Renal cortex interstitium (tissue), 11 donors: ENCODE data around the gene TBXA2R. TPM values are rescaled to one million over a fixed set of nuclear protein-coding genes. Genes with fewer than 3 reads are reported as not detected.

Experiments
- DNase-seq, 11 donors: peaks; one replicate each; pipeline ENCODE4 v3.0.0-alpha.2; 2013; ENCODE audit warnings: low read depth in 9 of 11, low spot score in 4 of 11; ENCODE audit errors: extremely low read depth in 1 of 11
- polyA plus RNA-seq, 3 donors: library from polyadenylated mRNA; unstranded; fragments of 120-200 nt; gene quantifications; one replicate each; pipeline ENCODE4 v1.2.1, GENCODE V29; 2013; ENCODE audit not compliant: insufficient read length in 3 of 3

The TBXA2R gene
- polyA plus RNA-seq, 3 donors = 2.2 to 4.2 (median 3.5) TPM

DNA sequence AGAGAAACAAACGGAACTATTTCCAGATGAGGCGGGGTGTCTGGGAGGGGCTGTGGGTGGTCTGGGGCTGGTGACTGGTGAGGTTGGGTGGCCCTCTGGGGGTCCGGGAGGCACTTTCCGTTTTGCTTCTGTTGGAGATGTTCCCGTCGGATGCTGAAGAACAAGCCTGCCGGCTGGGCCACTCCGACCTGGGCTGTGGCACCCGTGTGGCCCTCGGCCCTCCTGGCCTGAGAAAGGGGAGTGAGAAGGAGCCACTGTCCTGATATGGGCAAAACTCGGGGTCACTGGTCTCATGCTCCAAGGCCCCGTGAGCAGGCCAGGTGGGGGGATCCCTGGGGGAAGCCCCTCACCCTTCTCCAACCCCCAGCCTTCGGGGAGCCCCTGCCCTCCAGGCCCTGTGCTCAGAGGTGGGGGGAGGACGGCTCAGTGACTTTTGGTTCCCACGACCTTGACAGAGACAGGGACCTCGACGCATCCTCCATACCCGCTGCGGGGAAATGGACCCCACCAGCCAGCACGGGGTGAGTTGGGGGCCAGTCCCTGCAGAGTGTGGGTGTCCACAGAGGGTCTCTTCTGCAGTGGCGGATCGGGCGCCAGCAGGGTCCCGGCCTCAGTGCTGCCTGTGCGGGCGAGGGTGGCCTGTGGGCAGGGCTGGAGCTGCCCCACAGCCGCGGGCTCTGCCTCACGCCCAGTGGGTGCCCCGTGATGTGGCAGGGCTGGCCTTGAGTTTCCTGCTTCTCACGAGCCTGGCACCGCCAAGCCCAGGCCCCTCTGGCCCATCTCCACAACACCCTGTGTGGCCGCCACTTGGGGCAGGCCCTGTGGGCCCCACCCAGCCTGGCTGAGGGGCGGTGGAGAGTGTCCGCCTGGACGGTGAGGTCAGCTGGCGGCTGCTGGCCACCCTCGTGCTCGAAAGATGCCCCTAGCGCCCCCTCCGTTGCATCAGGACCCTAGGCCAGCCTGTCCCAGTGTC lies 4.4 kb upstream of the TBXA2R start:
- no peak for DNase-seq

- DNase-seq = no peak
Observed at GRCh38 chr19:3609779-3610719, 3.4 kb upstream of the TBXA2R start.

DNA sequence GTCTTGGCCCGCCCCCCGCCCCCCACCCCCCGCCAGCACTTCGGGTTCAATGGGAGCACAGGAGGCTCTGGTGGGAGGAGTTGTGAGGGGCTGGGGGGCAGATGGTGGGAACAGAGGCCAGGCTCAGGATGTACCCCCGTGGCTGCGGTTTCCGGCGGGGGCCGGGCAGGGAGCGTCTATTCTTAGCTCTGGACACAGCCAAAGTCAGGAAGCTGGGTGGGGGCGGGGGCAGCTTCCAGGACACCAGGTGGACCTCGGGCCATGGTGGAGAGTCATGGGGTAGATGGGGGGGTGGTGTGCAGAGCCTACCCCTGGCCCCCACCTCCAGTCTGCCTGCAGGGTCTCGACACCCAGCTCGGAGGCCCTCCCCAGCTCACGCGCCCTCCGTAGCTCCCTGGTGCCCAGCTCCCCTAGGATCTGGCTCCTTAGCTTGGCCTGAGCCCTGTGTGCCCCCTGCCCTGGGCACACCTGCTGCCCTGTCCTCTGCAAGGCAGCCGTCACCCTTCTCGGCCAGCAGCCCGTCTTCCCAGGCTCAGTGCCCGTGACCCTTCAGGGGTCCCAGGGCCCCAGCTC lies 2.2 kb upstream of the TBXA2R start:
- DNase-seq = no peak

DNA sequence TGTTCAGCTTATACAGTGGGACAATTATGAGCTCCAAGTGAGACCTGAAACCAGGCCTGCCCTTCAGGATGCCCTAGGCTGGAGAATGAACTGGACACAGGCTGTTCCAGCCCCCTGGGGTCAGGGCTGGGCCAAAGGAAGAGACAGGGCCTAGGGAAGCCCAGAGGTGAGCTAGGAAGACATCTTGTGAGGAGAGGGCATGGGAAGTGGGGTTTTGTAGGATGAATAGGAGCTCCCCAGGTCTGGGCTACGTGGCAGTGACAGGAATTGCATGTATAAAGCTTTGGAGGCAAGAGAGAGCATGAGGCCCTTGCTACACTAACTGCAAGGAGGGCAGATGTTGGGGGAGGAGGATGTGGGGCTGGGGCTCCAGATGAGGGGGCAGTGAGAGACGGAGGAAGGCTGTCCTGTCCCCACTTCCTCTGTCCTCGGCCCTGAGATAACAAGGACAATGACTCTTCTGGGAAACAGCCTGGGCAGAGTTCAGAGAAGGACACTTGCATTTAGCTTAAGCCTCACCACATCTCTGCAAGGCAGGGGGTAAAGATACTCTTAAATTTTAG lies 1.5 kb upstream of the TBXA2R start:
- DNase-seq = no peak

- DNase-seq = no peak
Observed at GRCh38 chr19:3607303-3608078, 816 bp upstream of the TBXA2R start.

GRCh38 chr19:3606174-3606689 lies 443 bp downstream of the TBXA2R start:
- DNase-seq = no peak

- no peak for DNase-seq
Observed at GRCh38 chr19:3605770-3606169, 905 bp downstream of the TBXA2R start.

- DNase-seq = no peak
Observed at GRCh38 chr19:3605361-3605760, 1.3 kb downstream of the TBXA2R start.

GRCh38 chr19:3604987-3605343 lies 1.7 kb downstream of the TBXA2R start:
- no peak for DNase-seq

DNA sequence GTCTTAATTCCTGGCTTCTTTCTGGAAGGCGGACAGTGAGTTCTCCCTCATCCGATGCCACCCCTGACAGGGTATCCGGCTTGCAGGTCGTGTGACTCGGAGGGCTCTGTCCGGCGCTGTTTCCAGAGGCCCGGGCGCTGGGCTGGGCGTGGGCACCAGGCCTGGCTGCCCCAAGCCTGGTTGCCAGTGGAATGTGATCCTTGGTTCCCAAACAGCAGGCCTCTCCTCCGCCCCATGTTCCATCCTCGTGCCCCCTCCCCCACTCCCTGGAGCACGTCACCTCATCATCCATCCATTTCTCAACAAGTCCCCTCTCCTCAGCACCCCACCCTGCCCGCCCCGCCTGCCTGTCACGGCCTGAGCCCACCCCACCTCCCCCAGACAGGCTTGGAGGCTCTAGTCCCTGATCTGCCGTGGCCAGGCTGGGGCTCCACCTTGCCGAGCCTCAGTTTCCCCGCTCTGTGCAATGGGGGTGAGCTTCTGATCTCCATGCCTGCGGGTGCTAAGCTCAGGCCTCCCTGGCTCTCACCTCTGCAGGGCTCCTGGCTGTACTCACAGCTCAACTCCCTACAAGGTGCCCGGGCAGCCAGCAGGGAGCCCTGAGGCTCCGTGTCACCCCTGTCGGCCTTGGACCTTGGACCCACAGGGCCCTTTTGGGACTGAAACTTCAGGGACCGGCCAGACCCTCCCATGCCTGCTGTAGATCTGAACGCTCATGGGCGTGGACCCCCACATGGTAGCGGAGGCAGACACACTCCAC lies 2.3 kb downstream of the TBXA2R start:
- no peak for DNase-seq

GRCh38 chr19:3603121-3603811 lies 3.4 kb downstream of the TBXA2R start:
- DNase-seq = no peak

DNA sequence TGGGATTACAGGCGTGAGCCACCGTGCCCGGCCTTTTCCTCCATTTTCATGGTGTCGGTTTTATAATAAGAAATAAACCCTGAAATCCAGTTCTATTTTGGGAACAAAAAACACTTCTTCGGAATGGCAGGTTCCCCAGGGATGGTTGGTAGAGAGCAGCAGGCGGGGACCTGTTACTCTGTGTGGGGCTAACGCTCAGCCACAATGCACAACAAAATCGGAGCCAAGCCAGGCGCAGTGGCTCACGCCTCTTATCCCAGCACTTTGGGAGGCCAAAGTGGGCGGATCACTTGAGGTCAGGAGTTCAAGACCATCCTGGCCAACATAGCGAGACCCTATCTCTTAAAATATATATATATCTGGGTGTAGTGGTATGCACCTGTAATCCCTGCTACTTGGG lies 5.7 kb downstream of the TBXA2R start:
- no peak for DNase-seq

GRCh38 chr19:3599776-3600187 lies 6.9 kb downstream of the TBXA2R start:
- DNase-seq = no peak

- DNase-seq = no peak
Observed at GRCh38 chr19:3595521-3596061, 11.1 kb downstream of the TBXA2R start.

DNA sequence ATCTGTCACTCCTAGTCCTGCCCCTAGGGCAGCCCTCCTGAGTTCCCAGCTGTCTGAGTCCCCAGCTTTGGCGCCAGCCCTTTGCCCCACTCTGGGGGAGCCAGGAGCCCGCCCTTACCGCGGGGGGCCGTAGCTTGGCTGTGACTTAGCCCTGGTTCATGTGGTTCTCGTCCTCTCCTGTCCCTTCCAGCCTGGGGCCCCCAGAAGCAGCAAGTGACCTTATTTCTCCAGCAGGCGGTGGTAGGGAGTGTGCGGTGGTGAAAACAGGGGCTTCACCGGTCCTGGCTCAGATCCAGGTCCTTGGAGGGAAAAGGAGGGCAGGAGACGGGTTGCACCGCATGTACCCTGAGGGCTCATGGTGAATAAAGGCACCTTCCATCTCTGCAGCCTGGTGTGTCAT lies 13.5 kb downstream of the TBXA2R start:
- DNase-seq = no peak

DNA sequence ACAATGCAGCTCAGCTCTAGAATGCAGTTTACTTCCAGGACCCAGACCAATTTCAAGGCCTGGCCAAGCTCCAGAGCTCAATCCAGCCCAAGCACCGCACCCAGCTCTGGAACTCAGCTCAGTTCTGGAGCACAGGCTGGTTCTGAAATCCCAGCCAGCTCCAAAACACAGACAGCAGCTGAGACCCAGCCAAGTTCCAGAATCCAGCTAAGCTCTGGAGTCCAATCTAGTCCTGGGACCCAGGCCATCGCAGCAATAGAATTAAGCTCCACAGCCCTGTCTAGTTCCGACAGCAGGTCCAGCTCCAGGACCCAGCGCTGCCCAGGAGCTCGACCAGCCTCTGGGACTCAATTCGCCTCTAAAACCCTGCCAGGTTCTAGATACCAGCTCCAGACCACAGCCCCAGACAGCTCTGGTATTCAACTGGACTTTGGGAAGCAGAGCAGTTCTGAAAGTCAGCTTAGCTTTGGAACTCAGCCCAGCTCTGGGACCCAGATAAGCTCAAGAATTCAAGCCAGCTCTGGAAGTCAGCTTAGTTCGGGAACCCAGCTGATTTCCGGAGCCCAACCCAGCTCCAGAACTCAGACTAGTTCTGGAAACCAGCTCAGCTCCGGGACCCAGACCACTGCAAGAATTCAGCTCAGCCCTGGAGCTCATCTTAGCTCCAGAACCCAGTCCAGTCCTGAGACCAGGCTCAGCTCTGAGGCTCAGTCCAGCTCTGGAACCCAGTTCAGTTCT lies 14.6 kb downstream of the TBXA2R start:
- no peak for DNase-seq
